Calu3 (cell line): Measurements from ENCODE around the gene ZBTB18. TPM values are rescaled to one million over a fixed set of nuclear protein-coding genes. Genes with fewer than 3 reads are reported as not detected.

Source experiments
- BruUV-seq: library from RNA; stranded (reverse); fragments of 400-500 nt; replicated peaks from 2 replicates; lab custom pipeline; 2021; lab: Mats Ljungman, UMichigan
- CTCF ChIA-PET: fragments of 300-600 bp; sonication (Branson Sonifier 250); formaldehyde crosslinking; loops from one replicate; lab custom pipeline; 2022; ENCODE audit warnings: antibody characterized with exemption; lab: Charles Lee
- DNase-seq: peaks from one replicate; pipeline ENCODE4 v3.0.0; 2022
- H3K27ac Mint-ChIP-seq: one replicate; pipeline ENCODE4 v1.8.0; 2022; ENCODE audit warnings: mixed read lengths; ENCODE audit not compliant: unreplicated experiment
- H3K27me3 Mint-ChIP-seq: one replicate; pipeline ENCODE4 v1.8.0; 2022; ENCODE audit warnings: mixed read lengths; ENCODE audit not compliant: unreplicated experiment
- H3K36me3 Mint-ChIP-seq: one replicate; pipeline ENCODE4 v1.8.0; 2022; ENCODE audit warnings: mild to moderate bottlenecking, moderate library complexity, mixed read lengths; ENCODE audit not compliant: insufficient read depth, unreplicated experiment
- H3K4me1 Mint-ChIP-seq: one replicate; pipeline ENCODE4 v1.8.0; 2022; ENCODE audit warnings: mild to moderate bottlenecking, low read depth, mixed read lengths; ENCODE audit not compliant: unreplicated experiment
- H3K4me3 Mint-ChIP-seq: one replicate; pipeline ENCODE4 v1.8.0; 2022; ENCODE audit warnings: mild to moderate bottlenecking, low read depth, moderate library complexity, mixed read lengths; ENCODE audit not compliant: unreplicated experiment
- H3K9me3 Mint-ChIP-seq: one replicate; pipeline ENCODE4 v1.8.0; 2022; ENCODE audit warnings: low read depth, mixed read lengths; ENCODE audit not compliant: unreplicated experiment
- intact Hi-C: fragments of 100-400 bp; cut with micrococcal nuclease; formaldehyde crosslinking; loops from one replicate; pipeline ENCODE4 v1.10.0; 2022; ENCODE audit not compliant: unreplicated experiment
- total RNA-seq: library from RNA; stranded (reverse); gene quantifications from 2 replicates; pipeline ENCODE4 v1.2.3, GENCODE V29; 2022
- TF ChIP-seq, protein P1 (sequence below): fragments of 200-600 bp; IDR thresholded peaks from one replicate; pipeline ENCODE4 v1.8.0; 2022; ENCODE audit warnings: antibody characterized with exemption; ENCODE audit not compliant: unreplicated experiment

Gene ZBTB18
- total RNA-seq, 1 experiment from 2014 or later, result 37.8 TPM

DNA sequence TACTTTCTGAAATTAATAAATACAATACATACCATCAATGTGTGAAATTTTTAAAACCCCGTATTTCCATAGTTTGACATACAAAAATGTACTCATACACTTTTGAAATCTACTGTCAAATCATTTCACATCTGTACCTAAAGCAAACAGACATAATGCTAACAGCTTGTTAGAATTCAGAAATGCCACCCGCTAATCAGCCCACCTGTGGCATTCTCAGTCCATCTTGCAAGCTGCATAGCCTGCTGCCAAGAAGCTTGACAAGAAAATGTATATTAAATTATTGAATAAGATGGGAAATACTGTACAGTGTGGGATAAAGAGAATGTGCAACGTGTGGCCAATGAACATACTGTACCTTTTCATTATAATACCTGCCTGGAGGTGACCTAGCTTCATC is 55.1 kb downstream of the ZBTB18 start:
- TF ChIP-seq, protein P1, sequence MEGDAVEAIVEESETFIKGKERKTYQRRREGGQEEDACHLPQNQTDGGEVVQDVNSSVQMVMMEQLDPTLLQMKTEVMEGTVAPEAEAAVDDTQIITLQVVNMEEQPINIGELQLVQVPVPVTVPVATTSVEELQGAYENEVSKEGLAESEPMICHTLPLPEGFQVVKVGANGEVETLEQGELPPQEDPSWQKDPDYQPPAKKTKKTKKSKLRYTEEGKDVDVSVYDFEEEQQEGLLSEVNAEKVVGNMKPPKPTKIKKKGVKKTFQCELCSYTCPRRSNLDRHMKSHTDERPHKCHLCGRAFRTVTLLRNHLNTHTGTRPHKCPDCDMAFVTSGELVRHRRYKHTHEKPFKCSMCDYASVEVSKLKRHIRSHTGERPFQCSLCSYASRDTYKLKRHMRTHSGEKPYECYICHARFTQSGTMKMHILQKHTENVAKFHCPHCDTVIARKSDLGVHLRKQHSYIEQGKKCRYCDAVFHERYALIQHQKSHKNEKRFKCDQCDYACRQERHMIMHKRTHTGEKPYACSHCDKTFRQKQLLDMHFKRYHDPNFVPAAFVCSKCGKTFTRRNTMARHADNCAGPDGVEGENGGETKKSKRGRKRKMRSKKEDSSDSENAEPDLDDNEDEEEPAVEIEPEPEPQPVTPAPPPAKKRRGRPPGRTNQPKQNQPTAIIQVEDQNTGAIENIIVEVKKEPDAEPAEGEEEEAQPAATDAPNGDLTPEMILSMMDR, result no peak
- Mint-ChIP-seq H3K4me3 (no peak overlapping the region), H3K4me1 (peaks cover 16% of the 10 kb centered on the region), H3K27ac (no peak overlapping the region), H3K27me3 (no peaks in the 10 kb centered on the region), H3K36me3 (no peaks in the 10 kb centered on the region), H3K9me3 (no peaks in the 10 kb centered on the region)
- intact Hi-C loops, result no loop called here
- no TSS peak for BruUV-seq
- CTCF ChIA-PET, result no interaction called here
- DNase-seq, result no peak

Other genes with a start within 250 kb of the ZBTB18 start
- 55.2 and 81.2 TPM in 2 replicates for gene AKT3, start 201.0 kb upstream of the ZBTB18 start, total RNA-seq